COLO829 (cell line): Measurements from ENCODE around the gene PRKACA.
"Not testable (repeated sequence)": the region's sequence is repeated elsewhere in the genome, so short reads cannot be mapped to it uniquely, and the experiment has no call there.

Source experiments
- DNase-seq: peaks from one replicate; pipeline ENCODE4 v3.0.0; 2012; ENCODE audit warnings: low spot score

PRKACA gene

GRCh38 chr19:14147797-14148605, 30.4 kb upstream of the PRKACA start:
- peak; percentile 72 for DNase-seq

- DNase-seq, result peak; percentile 45
Observed at GRCh38 chr19:14146789-14147216, 29.2 kb upstream of the PRKACA start.

GRCh38 chr19:14146169-14146568, 28.6 kb upstream of the PRKACA start:
- not testable (repeated sequence) for DNase-seq

GRCh38 chr19:14145381-14145780, 27.8 kb upstream of the PRKACA start:
- DNase-seq, result no peak

- no peak for DNase-seq
Observed at GRCh38 chr19:14142262-14143190, 25.0 kb upstream of the PRKACA start.

- DNase-seq, result no peak
Observed at GRCh38 chr19:14141041-14141440, 23.5 kb upstream of the PRKACA start.

- DNase-seq, result peak; percentile 34
Observed at GRCh38 chr19:14139944-14140343, 22.4 kb upstream of the PRKACA start.

GRCh38 chr19:14138576-14139265, 21.2 kb upstream of the PRKACA start:
- no peak for DNase-seq

GRCh38 chr19:14136509-14137281, 19.1 kb upstream of the PRKACA start, which contains the start of gene ASF1B:
TSS of gene ASF1B (minus strand) at chr19:14136589. CDS start at chr19:14136456, 133 bp downstream.
- DNase-seq, result peak; percentile 98

- no peak for DNase-seq
Observed at GRCh38 chr19:14135985-14136508, 18.5 kb upstream of the PRKACA start.

GRCh38 chr19:14135355-14135754, 17.8 kb upstream of the PRKACA start:
- no peak for DNase-seq

GRCh38 chr19:14127929-14128509, 10.5 kb upstream of the PRKACA start:
- DNase-seq, result no peak

- DNase-seq, result no peak
Observed at GRCh38 chr19:14127176-14127575, 9.6 kb upstream of the PRKACA start.

GRCh38 chr19:14122924-14123323, 5.4 kb upstream of the PRKACA start:
- DNase-seq, result no peak

- DNase-seq, result no peak
Observed at GRCh38 chr19:14120497-14120780, 2.9 kb upstream of the PRKACA start.

- no peak for DNase-seq
Observed at GRCh38 chr19:14119644-14120496, 2.3 kb upstream of the PRKACA start.

- DNase-seq, result no peak
Observed at GRCh38 chr19:14119146-14119545, 1.6 kb upstream of the PRKACA start.

GRCh38 chr19:14118165-14119051, 846 bp upstream of the PRKACA start:
- DNase-seq, result no peak
